Measurements from ENCODE around the gene ENOX2.
A peak's percentile ranks its signal among the peaks of the same experiment; 100 is the strongest.
"Not testable (repeated sequence)": the region's sequence is repeated elsewhere in the genome, so short reads cannot be mapped to it uniquely, and the experiment has no call there.

The ENOX2 gene

GRCh38 chrX:130746709-130747342, 156.2 kb downstream of the ENOX2 start:
- DNase-seq = no peak

- DNase-seq = no peak
Measured at GRCh38 chrX:130746077-130746476, 156.9 kb downstream of the ENOX2 start.

GRCh38 chrX:130741584-130741983, 161.4 kb downstream of the ENOX2 start:
- no peak for DNase-seq

- no peak for DNase-seq
Measured at GRCh38 chrX:130741151-130741550, 161.9 kb downstream of the ENOX2 start.

- DNase-seq = no peak
Measured at GRCh38 chrX:130738638-130739195, 164.3 kb downstream of the ENOX2 start.

- no peak for DNase-seq
Measured at GRCh38 chrX:130734713-130735112, 168.3 kb downstream of the ENOX2 start.

- DNase-seq = no peak
Measured at GRCh38 chrX:130728208-130728607, 174.8 kb downstream of the ENOX2 start.

- DNase-seq = no peak
Measured at GRCh38 chrX:130726661-130727060, 176.3 kb downstream of the ENOX2 start.

GRCh38 chrX:130725519-130725918, 177.5 kb downstream of the ENOX2 start:
- no peak for DNase-seq

- no peak for DNase-seq
Measured at GRCh38 chrX:130719413-130719812, 183.6 kb downstream of the ENOX2 start.

- no peak for DNase-seq
Measured at GRCh38 chrX:130718137-130718536, 184.9 kb downstream of the ENOX2 start.

GRCh38 chrX:130716781-130717413, 186.1 kb downstream of the ENOX2 start:
- peak; percentile 32 for DNase-seq

GRCh38 chrX:130716346-130716745, 186.7 kb downstream of the ENOX2 start:
- peak; percentile 32 for DNase-seq

GRCh38 chrX:130715299-130715698, 187.7 kb downstream of the ENOX2 start:
- no peak for DNase-seq

GRCh38 chrX:130714665-130715064, 188.3 kb downstream of the ENOX2 start:
- no peak for DNase-seq

- DNase-seq = no peak
Measured at GRCh38 chrX:130714135-130714534, 188.9 kb downstream of the ENOX2 start.

- DNase-seq = not testable (repeated sequence)
Measured at GRCh38 chrX:130709178-130709577, 193.8 kb downstream of the ENOX2 start.

- DNase-seq = no peak
Measured at GRCh38 chrX:130705591-130705990, 197.4 kb downstream of the ENOX2 start.

GRCh38 chrX:130704053-130705038, 198.7 kb downstream of the ENOX2 start:
- DNase-seq = no peak

GRCh38 chrX:130702867-130703707, 199.9 kb downstream of the ENOX2 start:
- no peak for DNase-seq

- no peak for DNase-seq
Measured at GRCh38 chrX:130700629-130701028, 202.4 kb downstream of the ENOX2 start.

GRCh38 chrX:130699618-130700017, 203.4 kb downstream of the ENOX2 start:
- DNase-seq = no peak
